ENCODE data around the gene MCTP1.
"Not testable (repeated sequence)": the region's sequence is repeated elsewhere in the genome, so short reads cannot be mapped to it uniquely, and the experiment has no call there.

MCTP1 gene

GRCh38 chr5:95026718-95027117 is 258.2 kb downstream of the MCTP1 start:
- Histone ChIP-seq H3K4me1 (ENCODE audit: control insufficient read depth in 1 of 2, insufficient read depth in 2 of 2, low read length in 2 of 2) (no peaks in the 10 kb centered on the region), H3K9me3 (ENCODE audit: control insufficient read depth in 1 of 2, low read length in 2 of 2) (no peaks in the 10 kb centered on the region), H3K4me3 (ENCODE audit: low read depth in 1 of 2, low read length in 2 of 2) (no peak overlapping the region), H3K36me3 (ENCODE audit: control insufficient read depth in 1 of 2, insufficient read depth in 2 of 2, low read length in 2 of 2) (no peaks in the 10 kb centered on the region), H3K27me3 (ENCODE audit: low read depth, low read length) (no peaks in the 10 kb centered on the region), H3K27ac (ENCODE audit: low read length) (no peak overlapping the region)

GRCh38 chr5:95022967-95023695 is 261.8 kb downstream of the MCTP1 start:
- Histone ChIP-seq H3K27me3 (ENCODE audit: low read depth, low read length) (no peaks in the 10 kb centered on the region), H3K36me3 (ENCODE audit: control insufficient read depth in 1 of 2, insufficient read depth in 2 of 2, low read length in 2 of 2) (no peaks in the 10 kb centered on the region), H3K9me3 (ENCODE audit: control insufficient read depth in 1 of 2, low read length in 2 of 2) (no peaks in the 10 kb centered on the region), H3K27ac (ENCODE audit: low read length) (no peak overlapping the region), H3K4me3 (ENCODE audit: low read depth in 1 of 2, low read length in 2 of 2) (no peak overlapping the region), H3K4me1 (ENCODE audit: control insufficient read depth in 1 of 2, insufficient read depth in 2 of 2, low read length in 2 of 2) (no peaks in the 10 kb centered on the region)

GRCh38 chr5:95020345-95020744 is 264.5 kb downstream of the MCTP1 start:
- H3K27me3 ChIP-seq (ENCODE audit: low read depth, low read length), result no peaks in the 10 kb centered on the region
- H3K9me3 ChIP-seq (ENCODE audit: control insufficient read depth in 1 of 2, low read length in 2 of 2), result no peaks in the 10 kb centered on the region
- no peaks in the 10 kb centered on the region for H3K36me3 ChIP-seq (ENCODE audit: control insufficient read depth in 1 of 2, insufficient read depth in 2 of 2, low read length in 2 of 2)
- H3K27ac ChIP-seq (ENCODE audit: low read length), result no peak overlapping the region
- H3K4me3 ChIP-seq (ENCODE audit: low read depth in 1 of 2, low read length in 2 of 2), result no peak overlapping the region
- H3K4me1 ChIP-seq (ENCODE audit: control insufficient read depth in 1 of 2, insufficient read depth in 2 of 2, low read length in 2 of 2), result no peaks in the 10 kb centered on the region

GRCh38 chr5:95018946-95019345 is 265.9 kb downstream of the MCTP1 start:
- no peaks in the 10 kb centered on the region for H3K4me1 ChIP-seq (ENCODE audit: control insufficient read depth in 1 of 2, insufficient read depth in 2 of 2, low read length in 2 of 2)
- no peaks in the 10 kb centered on the region for H3K27me3 ChIP-seq (ENCODE audit: low read depth, low read length)
- H3K27ac ChIP-seq (ENCODE audit: low read length), result no peak overlapping the region
- H3K36me3 ChIP-seq (ENCODE audit: control insufficient read depth in 1 of 2, insufficient read depth in 2 of 2, low read length in 2 of 2), result no peaks in the 10 kb centered on the region
- no peaks in the 10 kb centered on the region for H3K9me3 ChIP-seq (ENCODE audit: control insufficient read depth in 1 of 2, low read length in 2 of 2)
- no peak overlapping the region for H3K4me3 ChIP-seq (ENCODE audit: low read depth in 1 of 2, low read length in 2 of 2)

- H3K27ac ChIP-seq (ENCODE audit: low read length), result no peak overlapping the region
- H3K4me3 ChIP-seq (ENCODE audit: low read depth in 1 of 2, low read length in 2 of 2), result no peak overlapping the region
- H3K4me1 ChIP-seq (ENCODE audit: control insufficient read depth in 1 of 2, insufficient read depth in 2 of 2, low read length in 2 of 2), result no peaks in the 10 kb centered on the region
- no peaks in the 10 kb centered on the region for H3K27me3 ChIP-seq (ENCODE audit: low read depth, low read length)
- no peaks in the 10 kb centered on the region for H3K9me3 ChIP-seq (ENCODE audit: control insufficient read depth in 1 of 2, low read length in 2 of 2)
- H3K36me3 ChIP-seq (ENCODE audit: control insufficient read depth in 1 of 2, insufficient read depth in 2 of 2, low read length in 2 of 2), result no peaks in the 10 kb centered on the region
Observed at GRCh38 chr5:95018511-95018910, 266.4 kb downstream of the MCTP1 start.

- Histone ChIP-seq H3K4me3 (ENCODE audit: low read depth in 1 of 2, low read length in 2 of 2) (no peak overlapping the region), H3K9me3 (ENCODE audit: control insufficient read depth in 1 of 2, low read length in 2 of 2) (peaks cover 0 to 2% of the 10 kb centered on the region in 2 donors), H3K4me1 (ENCODE audit: control insufficient read depth in 1 of 2, insufficient read depth in 2 of 2, low read length in 2 of 2) (no peaks in the 10 kb centered on the region), H3K27ac (ENCODE audit: low read length) (no peak overlapping the region), H3K27me3 (ENCODE audit: low read depth, low read length) (no peaks in the 10 kb centered on the region), H3K36me3 (ENCODE audit: control insufficient read depth in 1 of 2, insufficient read depth in 2 of 2, low read length in 2 of 2) (no peaks in the 10 kb centered on the region)
Observed at GRCh38 chr5:95009812-95010211, 275.1 kb downstream of the MCTP1 start.

- Histone ChIP-seq H3K27ac (ENCODE audit: low read length) (no peak overlapping the region), H3K27me3 (ENCODE audit: low read depth, low read length) (no peaks in the 10 kb centered on the region), H3K4me3 (ENCODE audit: low read depth in 1 of 2, low read length in 2 of 2) (no peak overlapping the region), H3K36me3 (ENCODE audit: control insufficient read depth in 1 of 2, insufficient read depth in 2 of 2, low read length in 2 of 2) (no peaks in the 10 kb centered on the region), H3K4me1 (ENCODE audit: control insufficient read depth in 1 of 2, insufficient read depth in 2 of 2, low read length in 2 of 2) (no peaks in the 10 kb centered on the region), H3K9me3 (ENCODE audit: control insufficient read depth in 1 of 2, low read length in 2 of 2) (peaks cover 0 to 14% of the 10 kb centered on the region in 2 donors)
Observed at GRCh38 chr5:95007921-95008597, 276.8 kb downstream of the MCTP1 start.

GRCh38 chr5:95005811-95006210 is 279.1 kb downstream of the MCTP1 start:
- H3K9me3 ChIP-seq (ENCODE audit: control insufficient read depth in 1 of 2, low read length in 2 of 2), result peaks cover 0 to 14% of the 10 kb centered on the region in 2 donors
- H3K4me1 ChIP-seq (ENCODE audit: control insufficient read depth in 1 of 2, insufficient read depth in 2 of 2, low read length in 2 of 2), result no peaks in the 10 kb centered on the region
- H3K27me3 ChIP-seq (ENCODE audit: low read depth, low read length), result no peaks in the 10 kb centered on the region
- no peak overlapping the region for H3K4me3 ChIP-seq (ENCODE audit: low read depth in 1 of 2, low read length in 2 of 2)
- no peak overlapping the region for H3K27ac ChIP-seq (ENCODE audit: low read length)
- H3K36me3 ChIP-seq (ENCODE audit: control insufficient read depth in 1 of 2, insufficient read depth in 2 of 2, low read length in 2 of 2), result no peaks in the 10 kb centered on the region

GRCh38 chr5:94998670-94999069 is 286.2 kb downstream of the MCTP1 start:
- Histone ChIP-seq H3K27me3 (ENCODE audit: low read depth, low read length) (no peaks in the 10 kb centered on the region), H3K36me3 (ENCODE audit: control insufficient read depth in 1 of 2, insufficient read depth in 2 of 2, low read length in 2 of 2) (no peaks in the 10 kb centered on the region), H3K4me1 (ENCODE audit: control insufficient read depth in 1 of 2, insufficient read depth in 2 of 2, low read length in 2 of 2) (no peaks in the 10 kb centered on the region), H3K9me3 (ENCODE audit: control insufficient read depth in 1 of 2, low read length in 2 of 2) (peaks cover 0 to 3% of the 10 kb centered on the region in 2 donors), H3K4me3 (ENCODE audit: low read depth in 1 of 2, low read length in 2 of 2) (no peak overlapping the region), H3K27ac (ENCODE audit: low read length) (no peak overlapping the region)

GRCh38 chr5:94994537-94994936 is 290.4 kb downstream of the MCTP1 start:
- not testable (repeated sequence) for H3K27me3 ChIP-seq (ENCODE audit: low read depth, low read length); H3K4me3 ChIP-seq (ENCODE audit: low read depth in 1 of 2, low read length in 2 of 2); H3K27ac ChIP-seq (ENCODE audit: low read length); H3K36me3 ChIP-seq (ENCODE audit: control insufficient read depth in 1 of 2, insufficient read depth in 2 of 2, low read length in 2 of 2); H3K4me1 ChIP-seq (ENCODE audit: control insufficient read depth in 1 of 2, insufficient read depth in 2 of 2, low read length in 2 of 2); H3K9me3 ChIP-seq (ENCODE audit: control insufficient read depth in 1 of 2, low read length in 2 of 2)

- no peaks in the 10 kb centered on the region for H3K4me1 ChIP-seq (ENCODE audit: control insufficient read depth in 1 of 2, insufficient read depth in 2 of 2, low read length in 2 of 2)
- no peaks in the 10 kb centered on the region for H3K27me3 ChIP-seq (ENCODE audit: low read depth, low read length)
- H3K4me3 ChIP-seq (ENCODE audit: low read depth in 1 of 2, low read length in 2 of 2), result no peak overlapping the region
- no peak overlapping the region for H3K27ac ChIP-seq (ENCODE audit: low read length)
- no peaks in the 10 kb centered on the region for H3K36me3 ChIP-seq (ENCODE audit: control insufficient read depth in 1 of 2, insufficient read depth in 2 of 2, low read length in 2 of 2)
- no peaks in the 10 kb centered on the region for H3K9me3 ChIP-seq (ENCODE audit: control insufficient read depth in 1 of 2, low read length in 2 of 2)
Observed at GRCh38 chr5:94993491-94993890, 291.4 kb downstream of the MCTP1 start.

GRCh38 chr5:94992325-94992724 is 292.6 kb downstream of the MCTP1 start:
- Histone ChIP-seq H3K27me3 (ENCODE audit: low read depth, low read length) (no peaks in the 10 kb centered on the region), H3K9me3 (ENCODE audit: control insufficient read depth in 1 of 2, low read length in 2 of 2) (no peaks in the 10 kb centered on the region), H3K36me3 (ENCODE audit: control insufficient read depth in 1 of 2, insufficient read depth in 2 of 2, low read length in 2 of 2) (no peaks in the 10 kb centered on the region), H3K4me3 (ENCODE audit: low read depth in 1 of 2, low read length in 2 of 2) (no peak overlapping the region), H3K4me1 (ENCODE audit: control insufficient read depth in 1 of 2, insufficient read depth in 2 of 2, low read length in 2 of 2) (no peaks in the 10 kb centered on the region), H3K27ac (ENCODE audit: low read length) (no peak overlapping the region)

Measured in muscle layer of duodenum (tissue), 2 donors.